ENCODE data around the gene ERG. TPM values are rescaled to one million over a fixed set of nuclear protein-coding genes. Genes with fewer than 3 reads are reported as not detected.

The ERG gene
- total RNA-seq, 2 experiments from 2014 or later = not detected

GRCh38 chr21:38494703-38495102 is 3.6 kb downstream of the ERG start:
- Mint-ChIP-seq H3K27me3 (ENCODE audit: low read depth) (peaks cover 43% of the 10 kb centered on the region), H3K4me1 (ENCODE audit: low read depth) (no peaks in the 10 kb centered on the region), H3K27ac (no peak overlapping the region), H3K9me3 (no peaks in the 10 kb centered on the region), H3K36me3 (ENCODE audit: low read depth) (no peaks in the 10 kb centered on the region), H3K4me3 (no peak overlapping the region)
- CTCF ChIA-PET = no interaction called here
- intact Hi-C loops (cut with micrococcal nuclease) = no loop called here
- DNase-seq = no peak

- no peak for DNase-seq
- Mint-ChIP-seq H3K4me3 (no peak overlapping the region), H3K9me3 (no peaks in the 10 kb centered on the region), H3K36me3 (ENCODE audit: low read depth) (no peaks in the 10 kb centered on the region), H3K27ac (no peak overlapping the region), H3K4me1 (ENCODE audit: low read depth) (no peaks in the 10 kb centered on the region), H3K27me3 (ENCODE audit: low read depth) (peaks cover 41% of the 10 kb centered on the region)
- CTCF ChIA-PET = no interaction called here
- intact Hi-C loops (cut with micrococcal nuclease) = no loop called here
Measured at GRCh38 chr21:38494251-38494642, 4.0 kb downstream of the ERG start.

GRCh38 chr21:38493549-38494250 is 4.6 kb downstream of the ERG start:
- H3K27ac Mint-ChIP-seq = no peak overlapping the region
- no peak overlapping the region for H3K4me3 Mint-ChIP-seq
- H3K36me3 Mint-ChIP-seq (ENCODE audit: low read depth) = no peaks in the 10 kb centered on the region
- intact Hi-C loops (cut with micrococcal nuclease) = no loop called here
- CTCF ChIA-PET = no interaction called here
- H3K4me1 Mint-ChIP-seq (ENCODE audit: low read depth) = no peaks in the 10 kb centered on the region
- peaks cover 38% of the 10 kb centered on the region for H3K27me3 Mint-ChIP-seq (ENCODE audit: low read depth)
- no peak for DNase-seq
- no peaks in the 10 kb centered on the region for H3K9me3 Mint-ChIP-seq

GRCh38 chr21:38492007-38492406 is 6.3 kb downstream of the ERG start:
- CTCF ChIA-PET = interaction anchor here (0.6 kb wide), 1 partner anchor 11 kb away, joined by 4 read pairs; no protein-coding TSS in a partner anchor
- Mint-ChIP-seq H3K27me3 (ENCODE audit: low read depth) (peaks cover 29% of the 10 kb centered on the region), H3K4me3 (no peak overlapping the region), H3K36me3 (ENCODE audit: low read depth) (no peaks in the 10 kb centered on the region), H3K27ac (no peak overlapping the region), H3K9me3 (no peaks in the 10 kb centered on the region), H3K4me1 (ENCODE audit: low read depth) (no peaks in the 10 kb centered on the region)
- DNase-seq = no peak
- intact Hi-C loops (cut with micrococcal nuclease) = no loop called here

GRCh38 chr21:38491536-38491935 is 6.7 kb downstream of the ERG start:
- no peaks in the 10 kb centered on the region for H3K36me3 Mint-ChIP-seq (ENCODE audit: low read depth)
- H3K4me1 Mint-ChIP-seq (ENCODE audit: low read depth) = no peaks in the 10 kb centered on the region
- H3K27me3 Mint-ChIP-seq (ENCODE audit: low read depth) = peaks cover 32% of the 10 kb centered on the region
- intact Hi-C loops (cut with micrococcal nuclease) = no loop called here
- H3K27ac Mint-ChIP-seq = no peak overlapping the region
- CTCF ChIA-PET = no interaction called here
- no peaks in the 10 kb centered on the region for H3K9me3 Mint-ChIP-seq
- no peak overlapping the region for H3K4me3 Mint-ChIP-seq
- DNase-seq = no peak

- Mint-ChIP-seq H3K27me3 (ENCODE audit: low read depth) (peaks cover 28% of the 10 kb centered on the region), H3K4me1 (ENCODE audit: low read depth) (no peaks in the 10 kb centered on the region), H3K9me3 (no peaks in the 10 kb centered on the region), H3K4me3 (no peak overlapping the region), H3K36me3 (ENCODE audit: low read depth) (no peaks in the 10 kb centered on the region), H3K27ac (no peak overlapping the region)
- intact Hi-C loops (cut with micrococcal nuclease) = no loop called here
- CTCF ChIA-PET = no interaction called here
- no peak for DNase-seq
Measured at GRCh38 chr21:38490411-38491020, 7.8 kb downstream of the ERG start.

GRCh38 chr21:38489729-38490128 is 8.5 kb downstream of the ERG start:
- Mint-ChIP-seq H3K27ac (no peak overlapping the region), H3K4me1 (ENCODE audit: low read depth) (no peaks in the 10 kb centered on the region), H3K4me3 (no peak overlapping the region), H3K9me3 (no peaks in the 10 kb centered on the region), H3K27me3 (ENCODE audit: low read depth) (peaks cover 25% of the 10 kb centered on the region), H3K36me3 (ENCODE audit: low read depth) (no peaks in the 10 kb centered on the region)
- DNase-seq = no peak
- CTCF ChIA-PET = no interaction called here
- intact Hi-C loops (cut with micrococcal nuclease) = no loop called here

- no peak for DNase-seq
- no peak overlapping the region for H3K4me3 Mint-ChIP-seq
- H3K9me3 Mint-ChIP-seq = no peaks in the 10 kb centered on the region
- H3K27ac Mint-ChIP-seq = no peak overlapping the region
- H3K4me1 Mint-ChIP-seq (ENCODE audit: low read depth) = no peaks in the 10 kb centered on the region
- peaks cover 28% of the 10 kb centered on the region for H3K27me3 Mint-ChIP-seq (ENCODE audit: low read depth)
- no peaks in the 10 kb centered on the region for H3K36me3 Mint-ChIP-seq (ENCODE audit: low read depth)
- CTCF ChIA-PET = no interaction called here
- intact Hi-C loops (cut with micrococcal nuclease) = no loop called here
Measured at GRCh38 chr21:38489271-38489652, 9.0 kb downstream of the ERG start.

GRCh38 chr21:38488640-38489270 is 9.5 kb downstream of the ERG start:
- no peak for DNase-seq
- no peaks in the 10 kb centered on the region for H3K36me3 Mint-ChIP-seq (ENCODE audit: low read depth)
- H3K4me1 Mint-ChIP-seq (ENCODE audit: low read depth) = no peaks in the 10 kb centered on the region
- H3K27me3 Mint-ChIP-seq (ENCODE audit: low read depth) = peaks cover 30% of the 10 kb centered on the region
- no peak overlapping the region for H3K27ac Mint-ChIP-seq
- intact Hi-C loops (cut with micrococcal nuclease) = no loop called here
- CTCF ChIA-PET = no interaction called here
- no peak overlapping the region for H3K4me3 Mint-ChIP-seq
- no peaks in the 10 kb centered on the region for H3K9me3 Mint-ChIP-seq

- no peaks in the 10 kb centered on the region for H3K36me3 Mint-ChIP-seq (ENCODE audit: low read depth)
- CTCF ChIA-PET = no interaction called here
- no peak overlapping the region for H3K27ac Mint-ChIP-seq
- H3K9me3 Mint-ChIP-seq = no peaks in the 10 kb centered on the region
- intact Hi-C loops (cut with micrococcal nuclease) = no loop called here
- no peak overlapping the region for H3K4me3 Mint-ChIP-seq
- peaks cover 28% of the 10 kb centered on the region for H3K27me3 Mint-ChIP-seq (ENCODE audit: low read depth)
- DNase-seq = no peak
- no peaks in the 10 kb centered on the region for H3K4me1 Mint-ChIP-seq (ENCODE audit: low read depth)
Measured at GRCh38 chr21:38487901-38488639, 10.2 kb downstream of the ERG start.

GRCh38 chr21:38486706-38487105 is 11.6 kb downstream of the ERG start:
- CTCF ChIA-PET = no interaction called here

GRCh38 chr21:38486221-38486620 is 12.1 kb downstream of the ERG start:
- no peak overlapping the region for H3K4me3 Mint-ChIP-seq
- CTCF ChIA-PET = no interaction called here
- no peaks in the 10 kb centered on the region for H3K36me3 Mint-ChIP-seq (ENCODE audit: low read depth)
- H3K27ac Mint-ChIP-seq = no peak overlapping the region
- H3K27me3 Mint-ChIP-seq (ENCODE audit: low read depth) = peaks cover 31% of the 10 kb centered on the region
- intact Hi-C loops (cut with micrococcal nuclease) = no loop called here
- no peak for DNase-seq
- no peaks in the 10 kb centered on the region for H3K9me3 Mint-ChIP-seq
- no peaks in the 10 kb centered on the region for H3K4me1 Mint-ChIP-seq (ENCODE audit: low read depth)

More at GRCh38 chr21:38486706-38487105, 11.6 kb downstream of the ERG start:
- intact Hi-C loops (cut with micrococcal nuclease) = no loop called here
- DNase-seq = no peak
- no peak overlapping the region for H3K27ac Mint-ChIP-seq
- H3K9me3 Mint-ChIP-seq = no peaks in the 10 kb centered on the region
- no peak overlapping the region for H3K4me3 Mint-ChIP-seq
- peaks cover 31% of the 10 kb centered on the region for H3K27me3 Mint-ChIP-seq (ENCODE audit: low read depth)
- H3K36me3 Mint-ChIP-seq (ENCODE audit: low read depth) = no peaks in the 10 kb centered on the region
- H3K4me1 Mint-ChIP-seq (ENCODE audit: low read depth) = no peaks in the 10 kb centered on the region

All from activated naive CD4-positive, alpha-beta T cell treated with anti-CD3 and anti-CD28 coated beads for 36 hours (primary cell).